Esophagus (tissue), 2 donors: Measurements from ENCODE around the gene DARS2. TPM values are rescaled to one million over a fixed set of nuclear protein-coding genes. Genes with fewer than 3 reads are reported as not detected.
"Not testable (repeated sequence)": the region's sequence is repeated elsewhere in the genome, so short reads cannot be mapped to it uniquely, and the experiment has no call there.

ENCODE experiments used
- H3K27ac ChIP-seq, 2 donors: one replicate each; pipeline ENCODE4 v1.5.1; 2013; ENCODE audit warnings: low read depth in 2 of 2, mild to moderate bottlenecking in 2 of 2, inconsistent platforms in 1 of 2, low read length in 1 of 2, moderate library complexity in 1 of 2
- H3K27me3 ChIP-seq, 2 donors: one replicate each; pipeline ENCODE4 v1.6.1; 2013; ENCODE audit warnings: low read length in 2 of 2, control low read depth in 1 of 2, mild to moderate bottlenecking in 1 of 2; ENCODE audit not compliant: insufficient read depth in 2 of 2, control insufficient read depth in 1 of 2
- H3K36me3 ChIP-seq, 2 donors: one replicate each; pipeline ENCODE4 v1.6.1; 2013; ENCODE audit warnings: low read length in 1 of 2; ENCODE audit not compliant: control insufficient read depth in 2 of 2, insufficient read depth in 2 of 2
- H3K4me1 ChIP-seq, 2 donors: one replicate each; pipeline ENCODE4 v1.6.1; 2013; ENCODE audit warnings: low read length in 1 of 2; ENCODE audit not compliant: control insufficient read depth in 2 of 2, insufficient read depth in 2 of 2
- H3K4me3 ChIP-seq, 2 donors: one replicate each; pipeline ENCODE4 v1.5.1; 2013; ENCODE audit warnings: low read length in 2 of 2, mild to moderate bottlenecking in 2 of 2, low read depth in 1 of 2, moderate library complexity in 1 of 2
- H3K9me3 ChIP-seq, 2 donors: one replicate each; pipeline ENCODE4 v1.6.1; 2013; ENCODE audit warnings: mild to moderate bottlenecking in 2 of 2, low read depth in 1 of 2, low read length in 1 of 2, moderate library complexity in 1 of 2; ENCODE audit not compliant: control insufficient read depth in 2 of 2, insufficient read depth in 1 of 2
- WGBS, 2 donors: extraction: QIAGEN DNeasy Blood & Tissue Kit; methylation state at CpG; one replicate each; pipeline ENCODE4 v1.1.7; 2013; 5-methylcytosine and 5-hydroxymethylcytosine counted together
- polyA plus RNA-seq, 2 donors: library from polyadenylated mRNA; stranded (reverse); fragments of 200-250 nt; gene quantifications; one replicate each; pipeline ENCODE4 v1.2.3, GENCODE V29; 2013
- donor health status: healthy with polysubstance abuse.
- donor health status: Bipolar disorder and iron deficiency.

DARS2 gene
- polyA plus RNA-seq, 2 donors = 6.4 to 7.9 TPM

- not testable (repeated sequence) for H3K27ac ChIP-seq, H3K27me3 ChIP-seq, H3K4me3 ChIP-seq, H3K4me1 ChIP-seq, H3K9me3 ChIP-seq
- 98 to 100% methylated on average over 5 of the region's 5 CpGs for WGBS, 2 donors
- peaks cover 11% of the 10 kb centered on the region in 2 donors for H3K36me3 ChIP-seq
These were observed 35.1 kb downstream of the DARS2 start for GRCh38 chr1:173859547-173859946.

- H3K36me3 ChIP-seq = peaks cover 11 to 14% of the 10 kb centered on the region in 2 donors
- no peak overlapping the region for H3K27ac ChIP-seq
- WGBS, 2 donors = 88 to 91% methylated on average over 1 of the region's 1 CpG
- H3K9me3 ChIP-seq = no peaks in the 10 kb centered on the region
- H3K4me1 ChIP-seq = no peaks in the 10 kb centered on the region
- H3K27me3 ChIP-seq = no peaks in the 10 kb centered on the region
- no peak overlapping the region for H3K4me3 ChIP-seq
These were observed 35.6 kb downstream of the DARS2 start for GRCh38 chr1:173860065-173860464.

- Histone ChIP-seq H3K36me3 (peaks cover 11 to 14% of the 10 kb centered on the region in 2 donors), H3K4me1 (no peaks in the 10 kb centered on the region), H3K9me3 (no peaks in the 10 kb centered on the region), H3K27ac (no peak overlapping the region), H3K27me3 (no peaks in the 10 kb centered on the region), H3K4me3 (no peak overlapping the region)
- WGBS, 2 donors = 89 to 90% methylated on average over 7 of the region's 7 CpGs
These were observed 37.3 kb downstream of the DARS2 start for GRCh38 chr1:173861731-173862145.

- not testable (repeated sequence) for H3K27ac ChIP-seq, H3K9me3 ChIP-seq, H3K27me3 ChIP-seq, H3K4me3 ChIP-seq, H3K4me1 ChIP-seq
- H3K36me3 ChIP-seq = peaks cover 11 to 14% of the 10 kb centered on the region in 2 donors
- WGBS, 2 donors = 75 to 80% methylated on average over 13 of the region's 13 CpGs
These were observed 37.8 kb downstream of the DARS2 start for GRCh38 chr1:173862146-173862768.

- no peak overlapping the region for H3K27ac ChIP-seq
- no peaks in the 10 kb centered on the region for H3K9me3 ChIP-seq
- peaks cover 7 to 10% of the 10 kb centered on the region in 2 donors for H3K36me3 ChIP-seq
- no peaks in the 10 kb centered on the region for H3K27me3 ChIP-seq
- no peaks in the 10 kb centered on the region for H3K4me1 ChIP-seq
- H3K4me3 ChIP-seq = no peak overlapping the region
- 68 to 71% methylated on average over 8 of the region's 8 CpGs for WGBS, 2 donors
These were observed 38.3 kb downstream of the DARS2 start for GRCh38 chr1:173862769-173863223.

GRCh38 chr1:173863224-173864161 lies 39.0 kb downstream of the DARS2 start:
- Histone ChIP-seq H3K27me3 (no peaks in the 10 kb centered on the region), H3K4me3 (no peak overlapping the region), H3K27ac (no peak overlapping the region), H3K4me1 (no peaks in the 10 kb centered on the region), H3K36me3 (peaks cover 7 to 10% of the 10 kb centered on the region in 2 donors), H3K9me3 (no peaks in the 10 kb centered on the region)

GRCh38 chr1:173864179-173864867 lies 39.9 kb downstream of the DARS2 start:
- H3K27ac ChIP-seq = no peak overlapping the region
- H3K4me3 ChIP-seq = peak overlapping the region in 1 of 2 donors; percentile 26
- H3K36me3 ChIP-seq = peaks cover 7 to 10% of the 10 kb centered on the region in 2 donors
- no peaks in the 10 kb centered on the region for H3K9me3 ChIP-seq
- H3K27me3 ChIP-seq = no peaks in the 10 kb centered on the region
- no peaks in the 10 kb centered on the region for H3K4me1 ChIP-seq
- WGBS, 2 donors = 74 to 79% methylated on average over 5 of the region's 5 CpGs

GRCh38 chr1:173865468-173866164 lies 41.1 kb downstream of the DARS2 start:
- Histone ChIP-seq H3K4me1 (no peaks in the 10 kb centered on the region), H3K27ac (no peak overlapping the region), H3K27me3 (no peaks in the 10 kb centered on the region), H3K9me3 (no peaks in the 10 kb centered on the region), H3K36me3 (peaks cover 7 to 10% of the 10 kb centered on the region in 2 donors), H3K4me3 (peak overlapping the region in 1 of 2 donors; percentile 92)
- WGBS, 2 donors = 18 to 23% methylated on average over 4 of the region's 4 CpGs
